ENCODE data around the gene ARHGEF19.

DNA sequence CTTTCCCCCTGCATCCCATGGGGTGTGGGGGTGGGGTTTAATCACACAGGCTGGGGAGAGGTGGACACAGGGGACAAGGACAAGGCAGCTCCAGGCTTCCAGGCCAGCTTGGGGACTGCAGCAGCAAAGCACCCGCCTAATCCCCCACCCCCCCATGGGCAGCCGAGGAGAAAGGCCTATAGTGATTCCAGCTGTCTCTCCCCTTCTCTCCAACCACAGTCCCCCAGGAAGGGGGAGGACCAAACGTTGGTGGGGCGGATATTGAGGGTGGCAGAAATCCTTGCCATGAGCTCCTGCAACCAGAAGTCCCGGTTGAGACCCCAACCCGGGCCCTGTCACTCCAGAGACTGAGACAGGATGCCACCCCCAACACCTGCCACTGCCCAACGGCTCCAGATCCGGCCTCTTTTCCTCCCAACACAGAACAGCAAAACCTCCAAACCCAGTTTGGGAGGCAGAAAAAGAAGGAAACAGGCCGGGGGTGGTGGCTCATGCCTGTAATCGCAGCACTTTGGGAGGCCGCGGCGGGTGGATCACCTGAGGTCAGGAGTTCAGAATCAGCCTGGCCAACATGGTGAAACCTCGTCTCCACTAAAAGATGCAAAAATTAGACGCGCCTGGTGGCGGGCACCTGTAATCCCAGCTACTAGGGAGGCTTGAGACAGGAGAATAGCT, 58.3 kb downstream of the ARHGEF19 start:
- TF ChIP-seq, protein P1, sequence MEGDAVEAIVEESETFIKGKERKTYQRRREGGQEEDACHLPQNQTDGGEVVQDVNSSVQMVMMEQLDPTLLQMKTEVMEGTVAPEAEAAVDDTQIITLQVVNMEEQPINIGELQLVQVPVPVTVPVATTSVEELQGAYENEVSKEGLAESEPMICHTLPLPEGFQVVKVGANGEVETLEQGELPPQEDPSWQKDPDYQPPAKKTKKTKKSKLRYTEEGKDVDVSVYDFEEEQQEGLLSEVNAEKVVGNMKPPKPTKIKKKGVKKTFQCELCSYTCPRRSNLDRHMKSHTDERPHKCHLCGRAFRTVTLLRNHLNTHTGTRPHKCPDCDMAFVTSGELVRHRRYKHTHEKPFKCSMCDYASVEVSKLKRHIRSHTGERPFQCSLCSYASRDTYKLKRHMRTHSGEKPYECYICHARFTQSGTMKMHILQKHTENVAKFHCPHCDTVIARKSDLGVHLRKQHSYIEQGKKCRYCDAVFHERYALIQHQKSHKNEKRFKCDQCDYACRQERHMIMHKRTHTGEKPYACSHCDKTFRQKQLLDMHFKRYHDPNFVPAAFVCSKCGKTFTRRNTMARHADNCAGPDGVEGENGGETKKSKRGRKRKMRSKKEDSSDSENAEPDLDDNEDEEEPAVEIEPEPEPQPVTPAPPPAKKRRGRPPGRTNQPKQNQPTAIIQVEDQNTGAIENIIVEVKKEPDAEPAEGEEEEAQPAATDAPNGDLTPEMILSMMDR (conservative IDR thresholded peaks at IDR 0.05; ENCODE audit: low read length): no peak
- TF ChIP-seq EZH2phosphoT487 (IDR thresholded peaks at IDR 0.05; ENCODE audit: borderline replicate concordance): no peak
